Measurements from ENCODE around the gene ZNF407.

DNA sequence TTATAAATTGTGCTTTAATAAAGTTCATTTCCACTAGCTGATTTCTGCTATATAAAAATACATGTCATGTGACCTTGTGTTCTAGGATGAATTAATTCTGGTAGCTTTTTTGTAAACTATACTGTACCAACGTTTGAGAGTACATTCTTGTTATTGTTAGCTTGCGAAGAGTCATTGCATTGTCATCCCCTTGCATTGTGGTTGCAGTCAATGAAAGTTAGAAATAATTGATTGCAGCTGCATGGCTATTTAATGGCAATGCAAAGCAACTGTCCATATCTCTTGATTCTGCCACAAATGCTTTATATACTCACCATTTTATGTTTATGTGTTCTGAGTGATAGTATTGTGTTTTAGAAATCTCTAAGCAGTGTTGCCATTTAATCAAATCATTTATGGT lies 91.6 kb downstream of the ZNF407 start:
- TF ChIP-seq CTCF (IDR thresholded peaks at IDR 0.05) (no peak), POLR2AphosphoS5 (IDR thresholded peaks at IDR 0.05) (no peak), POLR2A (IDR thresholded peaks at IDR 0.05) (no peak)

Data from gastroesophageal sphincter (tissue), 3 donors.